OCI-LY1 (cell line): ENCODE data around the gene FAM131A.

ENCODE experiments used
- EZH2 ChIP-seq: fragments of 200-600 bp; sonication (generic), shearing (Covaris generic); IDR thresholded peaks from 2 replicates; pipeline ENCODE4 v1.8.0; 2017; ENCODE audit warnings: borderline replicate concordance, mixed run types, mild to moderate bottlenecking, antibody characterized with exemption, low read length, moderate library complexity, mixed read lengths
- TF ChIP-seq, protein P1 (sequence below): fragments of 200-600 bp; sonication (generic), shearing (Covaris generic); IDR thresholded peaks from 2 replicates; pipeline ENCODE4 v1.5.1; 2017; ENCODE audit warnings: mild to moderate bottlenecking, antibody characterized with exemption, low read length, moderate library complexity, mixed read lengths

DNA sequence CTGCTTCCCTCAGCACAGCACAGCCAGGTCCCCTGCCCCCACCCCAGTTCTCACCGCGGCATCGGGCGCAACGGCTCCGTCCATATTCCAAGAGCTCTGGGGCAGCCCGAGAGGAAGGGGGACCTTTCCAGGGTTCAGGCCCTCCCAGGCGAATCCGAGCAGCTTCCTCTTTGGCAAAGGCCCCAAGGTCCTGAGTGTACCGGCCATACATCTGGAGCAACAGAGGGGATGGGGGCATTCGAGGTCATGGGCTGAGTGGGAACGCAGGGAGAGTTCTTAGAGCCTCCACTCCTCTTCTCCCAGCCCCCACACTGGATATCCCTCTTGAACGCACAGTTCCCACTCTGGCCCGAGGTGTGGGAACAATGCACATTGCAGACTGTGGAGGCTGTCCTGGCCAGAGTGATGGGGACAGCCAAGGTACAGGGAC is 21.5 kb downstream of the FAM131A start:
- TF ChIP-seq, protein P1, sequence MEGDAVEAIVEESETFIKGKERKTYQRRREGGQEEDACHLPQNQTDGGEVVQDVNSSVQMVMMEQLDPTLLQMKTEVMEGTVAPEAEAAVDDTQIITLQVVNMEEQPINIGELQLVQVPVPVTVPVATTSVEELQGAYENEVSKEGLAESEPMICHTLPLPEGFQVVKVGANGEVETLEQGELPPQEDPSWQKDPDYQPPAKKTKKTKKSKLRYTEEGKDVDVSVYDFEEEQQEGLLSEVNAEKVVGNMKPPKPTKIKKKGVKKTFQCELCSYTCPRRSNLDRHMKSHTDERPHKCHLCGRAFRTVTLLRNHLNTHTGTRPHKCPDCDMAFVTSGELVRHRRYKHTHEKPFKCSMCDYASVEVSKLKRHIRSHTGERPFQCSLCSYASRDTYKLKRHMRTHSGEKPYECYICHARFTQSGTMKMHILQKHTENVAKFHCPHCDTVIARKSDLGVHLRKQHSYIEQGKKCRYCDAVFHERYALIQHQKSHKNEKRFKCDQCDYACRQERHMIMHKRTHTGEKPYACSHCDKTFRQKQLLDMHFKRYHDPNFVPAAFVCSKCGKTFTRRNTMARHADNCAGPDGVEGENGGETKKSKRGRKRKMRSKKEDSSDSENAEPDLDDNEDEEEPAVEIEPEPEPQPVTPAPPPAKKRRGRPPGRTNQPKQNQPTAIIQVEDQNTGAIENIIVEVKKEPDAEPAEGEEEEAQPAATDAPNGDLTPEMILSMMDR = no peak
- TF ChIP-seq EZH2 = no peak
